Panc1 (cell line): Measurements from ENCODE around the gene ANKLE1. TPM values are rescaled to one million over a fixed set of nuclear protein-coding genes. Genes with fewer than 3 reads are reported as not detected.

Experiments used
- ATAC-seq: fragments of 200-7000 bp; cut with Tn5 transposase; 2 replicates; pipeline ENCODE4 v1.9.1; 2020; ENCODE audit warnings: mild to moderate bottlenecking, moderate library complexity
- BruUV-seq: library from RNA; stranded (reverse); fragments of 400-500 nt; replicated peaks from 2 replicates; lab custom pipeline; 2021; lab: Mats Ljungman, UMichigan
- CTCF ChIA-PET: fragments of 300-600 bp; sonication (Branson Sonifier 250); formaldehyde crosslinking; loops from one replicate; lab custom pipeline; 2022; ENCODE audit warnings: antibody characterized with exemption; lab: Charles Lee
- POLR2A ChIA-PET: fragments of 300-600 bp; sonication (Branson Sonifier 250); formaldehyde crosslinking; loops from one replicate; lab custom pipeline; 2022; ENCODE audit warnings: antibody characterized with exemption; lab: Charles Lee
- DNase-seq: peaks from one replicate; pipeline ENCODE4 v3.0.0-alpha.2; 2010; ENCODE audit warnings: low read depth, low spot score
- H3K27ac ChIP-seq: 2 replicates; pipeline ENCODE4 v1.5.1; 2011; ENCODE audit warnings: mild to moderate bottlenecking, low read length, inconsistent platforms
- H3K27me3 ChIP-seq: fragments of 200-500 bp; sonication (Bioruptor generic); 2 replicates; pipeline ENCODE4 v1.6.0; 2014; ENCODE audit warnings: low read length, inconsistent platforms; ENCODE audit not compliant: control insufficient read depth, insufficient read depth
- H3K36me3 ChIP-seq: fragments of 200-500 bp; sonication (Bioruptor generic); 2 replicates; pipeline ENCODE4 v1.5.1; 2014; ENCODE audit warnings: inconsistent platforms, mild to moderate bottlenecking, low read length, moderate library complexity; ENCODE audit not compliant: control insufficient read depth, insufficient read depth
- H3K4me1 ChIP-seq: 2 replicates; pipeline ENCODE4 v1.5.1; 2011; ENCODE audit warnings: inconsistent platforms, mild to moderate bottlenecking, low read length, moderate library complexity; ENCODE audit not compliant: control insufficient read depth, insufficient read depth
- H3K4me3 ChIP-seq, 2 experiments: 2 replicates each; pipeline ENCODE4 v1.5.1; 2011 to 2012; ENCODE audit warnings: low read depth in 2 of 2, low read length in 2 of 2, mild to moderate bottlenecking in 2 of 2, inconsistent platforms in 1 of 2, moderate library complexity in 1 of 2
- H3K9me3 ChIP-seq: fragments of 200-500 bp; sonication (Bioruptor generic); 2 replicates; pipeline ENCODE4 v1.5.1; 2014; ENCODE audit warnings: low read depth, mild to moderate bottlenecking, inconsistent platforms, low read length, moderate library complexity; ENCODE audit not compliant: control insufficient read depth, insufficient read depth
- CTCF ChIP-seq: fragments of 450-650 bp; IDR thresholded peaks from 2 replicates; pipeline ENCODE4 v1.5.1; 2017; ENCODE audit warnings: mild to moderate bottlenecking
- POLR2AphosphoS5 ChIP-seq: IDR thresholded peaks from 2 replicates; pipeline ENCODE4 v1.6.1; 2012; ENCODE audit warnings: mild to moderate bottlenecking, low read depth, low read length, moderate library complexity
- REST ChIP-seq, 2 experiments: IDR thresholded peaks; 2 replicates each; pipeline ENCODE4 v1.6.1; 2011 to 2012; ENCODE audit warnings: low read depth in 2 of 2, control low read depth in 1 of 2, low read length in 1 of 2, mild to moderate bottlenecking in 1 of 2, moderate library complexity in 1 of 2; ENCODE audit not compliant: insufficient read depth in 1 of 2
- SIN3A ChIP-seq: IDR thresholded peaks from 2 replicates; pipeline ENCODE4 v1.6.1; 2012; ENCODE audit warnings: low read depth, mild to moderate bottlenecking, low read length, moderate library complexity, borderline replicate concordance; ENCODE audit not compliant: insufficient read depth
- TCF7L2 ChIP-seq: IDR thresholded peaks from 2 replicates; pipeline ENCODE4 v1.6.1; 2011; ENCODE audit warnings: mild to moderate bottlenecking, low read depth, low read length, inconsistent platforms
- in situ Hi-C: cut with HindIII; loops from 2 replicates; pipeline ENCODE4 v1.10.0; 2016; ENCODE audit warnings: low sequenced_read_pairs, low pct_unique_long_range_greater_than_20kb
- intact Hi-C: fragments of 100-400 bp; cut with micrococcal nuclease; formaldehyde crosslinking; loops from one replicate; pipeline ENCODE4 v1.10.0; 2022; ENCODE audit not compliant: unreplicated experiment
- total RNA-seq: library from RNA; stranded (reverse); gene quantifications from one replicate; pipeline ENCODE4 v1.2.1, GENCODE V29; 2021; ENCODE audit not compliant: unreplicated experiment

Gene ANKLE1
- total RNA-seq, 1 experiment from 2014 or later, result 1.1 TPM

GRCh38 chr19:17244618-17245534, 36.8 kb upstream of the ANKLE1 start:
- ChIA-PET CTCF (interaction anchor here (0.5 kb wide), 1 partner anchor 40 kb away, joined by 3 read pairs; no protein-coding TSS in a partner anchor), POLR2A (no interaction called here)
- in situ Hi-C loops, result no loop called here
- peaks cover 2% of the 10 kb centered on the region; the same call in 1 of the 2 replicates for H3K36me3 ChIP-seq
- ATAC-seq, result 0 out of 2 replicates have a peak, but pooled peaks have one; percentile 0
- intact Hi-C loops, result no loop called here
- H3K27ac ChIP-seq, result peak overlapping the region; percentile 91
- peaks cover 54% of the 10 kb centered on the region for H3K4me1 ChIP-seq
- no TSS peak for BruUV-seq
- H3K9me3 ChIP-seq, result no peaks in the 10 kb centered on the region
- DNase-seq, result no peak
- TF ChIP-seq POLR2AphosphoS5 (no peak), TCF7L2 (no peak), SIN3A (no peak), CTCF (no peak), REST (IDR thresholded peaks at IDR 0.05; ENCODE audit: insufficient read depth in 1 of 2, low read depth in 2 of 2, low read length in 1 of 2) (no peak)
- H3K4me3 ChIP-seq, result peak overlapping the region; percentile 83 to 84
- no peaks in the 10 kb centered on the region for H3K27me3 ChIP-seq

GRCh38 chr19:17245535-17245984, 36.1 kb upstream of the ANKLE1 start, which contains the start of gene NR2F6:
Gene NR2F6 (minus strand): TSS chr19:17245919. CDS start chr19:17245220, 699 bp downstream.
- ChIA-PET POLR2A (interaction anchor here (0.7 kb wide), 1 partner anchor 226 kb away, joined by 10 read pairs; no protein-coding TSS in a partner anchor), CTCF (interaction anchor here (0.6 kb wide), 1 partner anchor 47 kb away, joined by 5 read pairs; no protein-coding TSS in a partner anchor)
- H3K4me3 ChIP-seq, result peak within 1 kb of the TSS; percentile 83 to 84
- peaks cover 2% of the 10 kb centered on the region; the same call in 1 of the 2 replicates for H3K36me3 ChIP-seq
- H3K4me1 ChIP-seq, result peaks cover 47% of the 10 kb centered on the region
- no peak for ATAC-seq
- intact Hi-C loops, result no loop called here
- H3K9me3 ChIP-seq, result no peaks in the 10 kb centered on the region
- BruUV-seq, result no TSS peak
- peak within 1 kb of the TSS; percentile 91 for H3K27ac ChIP-seq
- in situ Hi-C loops, result no loop called here
- H3K27me3 ChIP-seq, result no peaks in the 10 kb centered on the region
- no peak for TF ChIP-seq CTCF
- TF ChIP-seq TCF7L2, result no peak
- peak; percentile 59; the same call in 1 of the 2 replicates for TF ChIP-seq SIN3A
- TF ChIP-seq REST (IDR thresholded peaks at IDR 0.05; ENCODE audit: insufficient read depth in 1 of 2, low read depth in 2 of 2, low read length in 1 of 2), result no peak
- no peak for TF ChIP-seq POLR2AphosphoS5
- DNase-seq, result no peak
